ENCODE results near the gene ZNF662.

Gene ZNF662

DNA sequence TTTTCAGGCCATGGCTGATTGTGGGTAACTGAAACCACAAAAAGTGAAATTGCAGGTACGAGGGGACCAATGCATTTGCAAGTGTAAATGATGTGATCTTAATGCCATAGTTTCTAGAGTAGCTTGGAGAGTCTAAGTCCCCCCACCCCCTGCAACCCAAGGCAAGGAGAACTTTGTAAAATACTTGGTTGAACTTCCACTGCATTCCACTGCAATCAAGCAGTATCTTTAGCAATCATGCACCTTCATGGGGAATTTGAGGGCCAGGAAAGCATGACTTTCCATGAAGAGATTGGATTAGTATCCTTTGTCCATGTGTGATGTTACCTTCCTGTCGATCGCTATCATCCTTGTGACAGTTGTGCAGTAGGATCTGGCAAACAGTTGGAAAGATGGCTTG lies 18.9 kb upstream of the ZNF662 start:
- DNase-seq (ENCODE audit: low spot score) = no peak

- DNase-seq (ENCODE audit: low spot score) = no peak
Measured at GRCh38 chr3:42891042-42891441, 14.9 kb upstream of the ZNF662 start.

- no peak for DNase-seq (ENCODE audit: low spot score)
Measured at GRCh38 chr3:42892169-42892568, 13.8 kb upstream of the ZNF662 start.

- no peak for DNase-seq (ENCODE audit: low spot score)
Measured at GRCh38 chr3:42892807-42893206, 13.1 kb upstream of the ZNF662 start.

DNA sequence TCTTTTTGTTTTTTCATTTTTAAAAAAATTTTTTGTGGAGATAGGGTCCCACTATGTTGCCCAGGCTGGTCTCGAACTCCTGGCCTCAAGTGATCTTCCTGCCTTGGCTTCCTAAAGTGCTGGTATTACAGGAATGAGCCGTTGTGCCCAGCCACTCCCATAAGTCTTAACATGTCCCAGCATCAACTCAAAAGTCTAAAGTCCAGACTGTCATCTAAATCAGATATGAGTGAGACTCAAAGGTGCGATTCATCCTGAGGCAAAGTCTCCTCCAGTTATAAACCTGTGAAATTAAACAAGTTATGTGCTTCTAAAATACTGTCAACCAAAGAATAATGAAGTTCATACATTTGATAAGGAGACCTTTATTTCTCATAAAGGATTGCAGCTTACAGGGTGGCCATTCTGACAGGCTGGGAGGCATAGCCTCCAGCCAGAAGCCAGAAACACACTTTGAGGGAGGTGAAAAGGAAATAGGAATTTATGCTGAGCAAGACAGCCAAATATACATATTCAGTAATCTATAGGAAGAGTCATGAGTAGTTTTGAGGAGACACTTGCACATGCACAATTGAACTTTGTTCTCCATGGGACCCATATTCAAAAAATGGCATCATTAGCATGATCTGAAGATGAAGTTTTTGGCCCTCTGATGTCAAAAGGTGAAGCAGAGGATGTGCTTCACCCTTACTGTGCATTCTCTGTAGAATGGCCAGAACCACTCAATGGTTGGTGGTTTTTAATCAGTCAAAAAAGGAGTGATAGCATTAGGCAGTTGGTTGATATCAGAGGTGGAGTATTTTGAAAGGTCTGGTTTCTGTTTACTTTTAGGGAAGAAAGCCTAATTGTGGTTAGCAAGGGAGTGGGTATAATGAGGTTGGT lies 11.0 kb upstream of the ZNF662 start:
- DNase-seq (ENCODE audit: low spot score) = peak; percentile 48

DNA sequence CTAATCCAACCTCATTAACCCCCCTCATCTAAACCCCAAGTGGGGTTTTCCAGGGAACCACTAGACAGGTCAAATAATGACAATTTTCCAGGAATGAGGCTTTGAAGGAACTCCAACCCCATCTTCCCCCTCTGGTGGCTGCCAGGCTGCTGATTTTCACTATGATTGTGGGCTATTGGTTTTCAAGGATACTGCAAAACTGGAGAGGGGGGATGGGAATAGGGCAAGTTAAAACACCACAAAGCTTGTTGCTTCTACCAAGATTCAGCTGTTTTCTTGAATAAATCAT lies 10.4 kb upstream of the ZNF662 start:
- DNase-seq (ENCODE audit: low spot score) = no peak

- DNase-seq (ENCODE audit: low spot score) = no peak
Measured at GRCh38 chr3:42898896-42899675, 6.9 kb upstream of the ZNF662 start.

DNA sequence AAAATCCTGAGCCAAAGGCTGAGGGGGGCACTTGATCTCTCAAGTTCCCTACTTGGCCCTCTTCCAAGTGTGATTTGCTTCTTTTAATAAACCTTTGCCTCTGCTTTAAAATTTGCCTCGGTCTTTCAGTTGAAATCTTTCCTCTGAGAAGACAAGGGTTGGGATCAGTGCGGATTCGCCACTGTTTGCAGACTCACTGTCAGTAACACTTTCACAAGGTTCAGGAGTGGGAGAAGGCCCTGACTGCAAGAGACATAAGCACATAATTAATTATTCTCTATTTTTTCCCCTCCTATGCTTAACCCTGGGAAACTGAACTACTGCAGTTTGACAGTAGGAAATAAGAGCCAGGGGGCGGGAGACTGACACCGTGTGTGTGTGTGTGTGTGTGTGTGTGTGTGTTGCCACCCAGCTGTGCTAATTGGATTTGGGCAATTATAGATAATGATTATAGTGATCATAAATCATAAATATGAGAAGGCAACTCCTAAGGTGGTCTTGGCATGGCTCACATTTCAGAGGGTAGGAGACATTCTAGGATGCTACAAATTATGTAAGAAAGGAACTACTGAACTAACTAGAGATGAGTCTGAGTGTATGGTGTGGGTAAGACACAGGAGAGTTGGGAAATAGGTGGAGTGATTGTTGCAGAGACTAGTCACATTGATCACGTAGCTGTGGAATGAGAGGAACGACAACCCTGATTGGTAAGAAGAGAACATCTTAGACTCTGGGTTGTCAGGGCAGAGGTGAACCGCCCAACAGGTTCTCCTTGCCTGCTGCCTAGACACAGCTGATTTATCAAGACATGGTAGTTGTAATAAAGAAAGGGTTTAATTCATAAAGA lies 5.5 kb upstream of the ZNF662 start:
- no peak for DNase-seq (ENCODE audit: low spot score)

DNA sequence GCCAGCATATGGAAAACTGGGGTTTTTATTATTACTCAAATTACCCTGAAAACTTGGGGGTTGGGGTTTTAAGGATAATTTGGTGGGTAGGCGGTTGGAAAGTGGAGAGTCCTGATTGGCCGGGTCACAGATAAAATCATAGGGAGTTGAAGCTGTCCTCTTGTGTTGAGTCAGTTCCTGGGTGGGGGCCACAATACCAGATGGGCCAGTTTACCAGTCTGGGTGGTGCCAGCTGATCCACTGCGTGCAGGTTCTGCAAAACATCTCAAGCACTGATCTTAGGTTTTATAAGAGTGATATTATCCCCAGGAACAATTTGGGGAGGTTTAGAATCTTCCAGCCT lies 4.9 kb upstream of the ZNF662 start:
- DNase-seq (ENCODE audit: low spot score) = no peak

DNA sequence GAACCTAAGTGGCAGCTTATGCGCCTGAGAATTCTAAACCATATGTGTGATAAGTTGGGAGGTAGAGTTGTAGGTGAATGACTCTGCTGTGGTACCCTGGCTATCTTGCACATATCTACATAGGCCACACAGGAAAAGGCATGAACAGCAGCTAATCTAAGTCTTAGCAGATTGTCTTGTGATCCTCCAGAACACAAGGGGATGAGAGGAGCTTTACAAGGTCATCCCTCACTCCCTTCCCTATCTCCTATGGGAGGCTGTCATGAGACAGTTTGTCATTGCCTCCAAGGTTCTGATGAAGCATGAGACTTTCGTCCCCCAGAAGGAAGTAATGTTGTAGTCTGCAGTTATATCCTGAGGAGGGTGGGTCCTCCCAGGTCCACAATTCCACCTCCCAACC lies 3.7 kb upstream of the ZNF662 start:
- DNase-seq (ENCODE audit: low spot score) = no peak

DNA sequence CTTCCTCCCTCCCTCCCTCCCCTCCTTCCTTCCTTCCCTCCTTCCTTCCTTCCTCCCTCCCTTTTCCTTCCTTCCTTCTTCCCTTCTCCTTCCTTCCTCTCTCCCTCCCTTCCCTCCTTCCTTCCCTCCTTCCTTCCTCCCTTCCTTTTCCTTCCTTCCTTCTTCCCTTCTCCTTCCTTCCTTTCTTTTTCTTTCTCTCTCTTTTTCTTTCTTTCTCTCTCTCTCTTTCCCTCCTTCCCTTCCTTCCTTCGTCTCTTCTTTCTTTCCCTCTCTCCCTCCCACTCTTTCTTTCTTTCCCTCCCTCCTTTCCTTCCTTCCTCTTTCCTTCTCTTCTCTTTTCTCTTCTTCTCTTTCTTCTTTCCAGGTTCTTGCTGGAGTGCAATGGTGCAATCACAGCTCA lies 1.9 kb upstream of the ZNF662 start:
- no peak for DNase-seq (ENCODE audit: low spot score)

DNA sequence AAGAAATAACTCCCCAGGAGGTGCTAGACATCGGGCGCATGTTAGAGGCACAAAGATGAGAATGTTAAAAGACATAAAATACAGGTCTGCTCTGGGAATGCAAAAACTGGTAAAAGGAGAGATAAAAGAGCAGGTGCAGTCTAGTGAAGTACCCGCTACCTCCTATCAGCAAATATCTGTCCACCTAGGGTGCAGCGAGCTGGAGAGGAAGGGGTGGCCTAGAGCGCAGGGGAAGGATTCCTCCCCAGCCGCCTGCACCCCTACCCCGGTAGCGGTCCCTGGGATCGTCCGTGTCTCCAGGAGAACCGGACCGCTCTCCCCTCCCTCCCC lies 237 bp upstream of the ZNF662 start:
- no peak for DNase-seq (ENCODE audit: low spot score)

GRCh38 chr3:42906848-42907183 lies 874 bp downstream of the ZNF662 start:
- no peak for DNase-seq (ENCODE audit: low spot score)

GRCh38 chr3:42908675-42909074 lies 2.7 kb downstream of the ZNF662 start:
- no peak for DNase-seq (ENCODE audit: low spot score)

DNA sequence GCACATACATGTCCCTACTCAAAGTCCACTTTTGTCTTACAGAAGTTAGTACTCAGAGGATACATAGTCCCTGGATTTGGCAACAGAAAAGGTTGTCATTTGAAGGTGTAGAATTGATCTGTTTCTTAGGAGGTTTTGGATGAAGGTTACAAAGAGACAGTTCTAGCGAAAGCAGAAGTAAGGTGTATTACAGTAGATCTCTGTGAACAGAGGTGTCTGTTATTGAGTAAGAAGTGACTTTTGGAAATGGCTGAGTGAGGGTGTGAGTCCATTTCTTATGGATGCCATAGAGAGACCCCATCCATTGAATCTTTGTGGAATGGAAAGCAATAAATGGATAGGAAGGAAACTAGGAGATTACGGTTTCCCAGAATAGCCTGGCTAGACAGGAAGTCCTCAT lies 5.6 kb downstream of the ZNF662 start:
- no peak for DNase-seq (ENCODE audit: low spot score)

DNA sequence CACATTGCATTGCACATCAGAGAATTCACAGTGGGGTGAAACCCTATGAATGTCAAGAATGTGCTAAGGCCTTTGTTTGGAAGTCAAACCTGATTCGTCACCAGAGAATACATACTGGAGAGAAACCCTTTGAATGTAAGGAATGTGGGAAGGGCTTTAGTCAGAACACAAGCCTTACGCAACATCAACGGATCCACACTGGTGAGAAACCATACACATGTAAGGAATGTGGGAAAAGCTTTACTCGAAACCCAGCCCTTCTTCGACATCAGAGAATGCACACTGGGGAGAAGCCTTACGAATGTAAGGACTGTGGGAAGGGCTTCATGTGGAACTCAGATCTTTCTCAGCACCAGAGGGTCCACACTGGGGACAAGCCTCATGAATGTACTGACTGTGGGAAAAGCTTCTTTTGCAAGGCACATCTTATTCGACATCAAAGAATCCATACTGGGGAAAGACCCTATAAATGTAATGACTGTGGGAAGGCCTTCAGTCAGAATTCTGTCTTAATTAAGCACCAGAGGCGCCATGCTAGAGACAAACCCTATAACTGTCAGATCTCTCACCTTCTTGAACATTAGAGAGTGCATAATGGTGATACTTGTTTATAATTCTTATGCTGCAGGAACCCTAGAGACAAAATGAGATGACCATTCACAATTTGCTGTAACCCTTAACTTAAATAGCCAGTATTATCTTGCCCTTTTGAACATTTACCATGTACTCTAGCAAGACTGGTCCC lies 9.0 kb downstream of the ZNF662 start:
- DNase-seq (ENCODE audit: low spot score) = no peak

GRCh38 chr3:42923606-42924005 lies 17.7 kb downstream of the ZNF662 start:
- DNase-seq (ENCODE audit: low spot score) = no peak

GRCh38 chr3:42926310-42926709 lies 20.4 kb downstream of the ZNF662 start:
- DNase-seq (ENCODE audit: low spot score) = no peak

DNA sequence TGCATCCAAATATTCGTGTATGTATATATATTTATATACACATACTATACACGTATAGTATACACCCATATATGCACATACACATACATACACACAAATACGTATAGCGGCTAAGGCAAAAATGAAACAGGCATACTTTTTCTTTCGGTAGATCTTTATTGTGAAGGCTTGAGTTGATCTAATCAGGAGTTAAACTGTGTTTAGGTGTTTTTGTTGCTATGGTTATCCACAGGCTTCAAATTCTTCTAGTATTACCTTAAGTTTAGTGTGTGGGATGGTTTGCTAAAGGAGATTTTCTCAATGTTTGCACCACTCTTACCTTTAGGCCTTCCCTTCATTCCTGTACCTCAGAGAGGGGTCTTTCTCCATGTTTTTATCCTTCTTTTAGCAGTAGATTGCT lies 28.2 kb downstream of the ZNF662 start:
- no peak for DNase-seq (ENCODE audit: low spot score)

DNA sequence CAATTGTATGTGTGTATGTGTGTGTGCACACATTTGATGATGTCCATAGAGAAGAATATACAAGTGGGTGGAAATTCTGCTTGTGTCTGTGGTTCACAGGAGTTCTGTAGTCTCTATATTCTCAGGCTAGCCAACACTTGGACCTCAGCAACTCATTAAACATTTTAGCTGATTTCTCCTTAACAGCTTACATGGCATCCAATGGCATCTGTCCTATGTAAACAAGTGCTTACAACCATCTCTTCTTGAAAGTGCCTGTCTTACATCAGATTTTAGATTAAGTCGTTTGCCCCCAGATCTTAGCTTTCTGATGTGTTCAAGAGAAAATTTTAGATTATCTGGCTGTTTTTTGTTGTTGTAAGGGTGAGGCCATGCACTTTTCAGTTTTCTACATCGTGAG lies 29.0 kb downstream of the ZNF662 start:
- DNase-seq (ENCODE audit: low spot score) = no peak

DNA sequence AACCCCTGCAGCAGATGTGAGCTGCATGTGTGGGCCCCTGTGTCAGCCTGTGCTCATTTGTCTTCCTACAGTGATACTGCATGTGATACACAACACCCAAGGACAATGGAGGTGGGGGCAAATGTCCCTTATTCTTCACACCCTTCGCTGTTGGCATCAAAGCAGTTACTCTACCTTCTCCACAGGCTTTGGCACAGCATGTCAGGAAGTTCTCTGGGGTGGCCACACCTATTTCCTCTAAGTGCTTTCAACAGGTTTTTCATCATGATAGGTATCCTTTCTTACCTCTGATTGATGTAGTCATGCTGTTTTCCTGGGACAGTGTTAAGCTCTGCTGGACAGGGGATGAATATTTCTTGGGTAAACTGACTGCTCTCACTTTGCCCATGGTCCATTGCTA lies 29.5 kb downstream of the ZNF662 start:
- DNase-seq (ENCODE audit: low spot score) = no peak

- DNase-seq (ENCODE audit: low spot score) = no peak
Measured at GRCh38 chr3:42936157-42936981, 30.4 kb downstream of the ZNF662 start.

All from LoVo (cell line).